Tibial nerve (tissue), 4 donors: Measurements from ENCODE around the gene CTSH. TPM values are rescaled to one million over a fixed set of nuclear protein-coding genes. Genes with fewer than 3 reads are reported as not detected.

Experiments
- DNase-seq, 2 donors: peaks; one replicate each; pipeline ENCODE4 v3.0.0-alpha.2; 2019; ENCODE audit warnings: low spot score in 2 of 2
- H3K27ac ChIP-seq, 4 donors: fragments of 200-600 bp; sonication (generic) in 3 of 4; one replicate each; pipeline ENCODE4 v1.5.1; 2017 to 2019; ENCODE audit warnings: mild to moderate bottlenecking in 1 of 4
- H3K27me3 ChIP-seq, 2 donors: fragments of 200-600 bp; sonication (generic) in 1 of 2; one replicate each; pipeline versions ENCODE4 v1.5.1 to v1.6.0; 2017 to 2019
- H3K36me3 ChIP-seq, 3 donors: fragments of 200-600 bp; sonication (generic); one replicate each; pipeline ENCODE4 v1.5.1; 2018 to 2019
- H3K4me1 ChIP-seq, 4 donors: fragments of 200-600 bp; sonication (generic) in 3 of 4; one replicate each; pipeline ENCODE4 v1.5.1; 2017 to 2019
- H3K4me3 ChIP-seq, 4 donors: fragments of 200-600 bp; sonication (generic) in 3 of 4; one replicate each; pipeline ENCODE4 v1.5.1; 2017 to 2019; ENCODE audit warnings: mild to moderate bottlenecking in 1 of 4, moderate library complexity in 1 of 4
- H3K9me3 ChIP-seq, 4 donors: fragments of 200-600 bp; sonication (generic) in 3 of 4; one replicate each; pipeline ENCODE4 v1.5.1; 2017 to 2019
- CTCF ChIP-seq, 5 experiments: fragments of 200-600 bp in 3 of 5; fragments of 450-650 bp in 2 of 5; sonication (generic) in 3 of 5; IDR thresholded peaks; one replicate each; pipeline ENCODE4 v1.5.1; 2016 to 2019; ENCODE audit warnings: antibody characterized with exemption in 5 of 5, mild to moderate bottlenecking in 3 of 5, moderate library complexity in 2 of 5
- EP300 ChIP-seq, 2 donors: sonication (generic); formaldehyde crosslinking; IDR thresholded peaks; one replicate each; pipeline ENCODE4 v1.6.1; 2017; ENCODE audit warnings: antibody characterized with exemption in 2 of 2, mild to moderate bottlenecking in 1 of 2
- POLR2A ChIP-seq, 2 donors: fragments of 450-650 bp; IDR thresholded peaks; one replicate each; pipeline ENCODE4 v1.6.1; 2017; ENCODE audit warnings: antibody characterized with exemption in 2 of 2, mild to moderate bottlenecking in 2 of 2, moderate library complexity in 2 of 2
- WGBS, 2 donors: methylation state at CpG; one replicate each; pipeline ENCODE4 v1.1.5; 2018; 5-methylcytosine and 5-hydroxymethylcytosine counted together
- total RNA-seq, 4 donors: library from RNA; depleted of rRNA; stranded (reverse); fragments of >200 nt; gene quantifications; one replicate each; pipeline ENCODE4 v1.1.0, GENCODE V29; 2016

CTSH gene
- total RNA-seq, 4 donors from 2014 or later, result 73.8 to 333 (median 239) TPM

GRCh38 chr15:78933187-78933822 lies 11.5 kb downstream of the CTSH start:
- Histone ChIP-seq H3K27ac (peak overlapping the region in 2 of 4 donors; percentile 4 to 80), H3K4me3 (no peak overlapping the region), H3K36me3 (peaks cover 0 to 18% (median 10%) of the 10 kb centered on the region in 3 donors), H3K9me3 (no peaks in the 10 kb centered on the region), H3K27me3 (no peaks in the 10 kb centered on the region), H3K4me1 (peaks cover 0 to 70% (median 24%) of the 10 kb centered on the region in 4 donors)
- TF ChIP-seq CTCF (IDR thresholded peaks at IDR 0.05) (no peak), EP300 (IDR thresholded peaks at IDR 0.05) (no peak), POLR2A (IDR thresholded peaks at IDR 0.05) (no peak)
- DNase-seq, result no peak
- WGBS, 2 donors, result 61 to 72% methylated on average over 12 of the region's 12 CpGs

GRCh38 chr15:78932258-78932808 lies 12.5 kb downstream of the CTSH start:
- WGBS, 2 donors, result 58 to 83% methylated on average over 13 of the region's 13 CpGs

GRCh38 chr15:78931439-78932257 lies 13.2 kb downstream of the CTSH start:
- DNase-seq, result no peak
- H3K27ac ChIP-seq, result peak overlapping the region in 1 of 4 donors; percentile 66
- H3K36me3 ChIP-seq, result peaks cover 0 to 33% (median 10%) of the 10 kb centered on the region in 3 donors
- peaks cover 0 to 53% (median 12%) of the 10 kb centered on the region in 4 donors for H3K4me1 ChIP-seq
- 75 to 79% methylated on average over 16 to 17 of the region's 21 CpGs for WGBS, 2 donors
- no peaks in the 10 kb centered on the region for H3K27me3 ChIP-seq
- TF ChIP-seq EP300 (IDR thresholded peaks at IDR 0.05), result no peak
- TF ChIP-seq CTCF (IDR thresholded peaks at IDR 0.05), result no peak
- TF ChIP-seq POLR2A (IDR thresholded peaks at IDR 0.05), result no peak
- H3K4me3 ChIP-seq, result no peak overlapping the region
- H3K9me3 ChIP-seq, result no peaks in the 10 kb centered on the region

More at GRCh38 chr15:78932258-78932808, 12.5 kb downstream of the CTSH start:
- peaks cover 0 to 60% (median 15%) of the 10 kb centered on the region in 4 donors for H3K4me1 ChIP-seq
- H3K9me3 ChIP-seq, result no peaks in the 10 kb centered on the region
- H3K4me3 ChIP-seq, result no peak overlapping the region
- peaks cover 0 to 26% (median 10%) of the 10 kb centered on the region in 3 donors for H3K36me3 ChIP-seq
- DNase-seq, result no peak
- peak overlapping the region in 2 of 4 donors; percentile 12 to 66 for H3K27ac ChIP-seq
- TF ChIP-seq EP300 (IDR thresholded peaks at IDR 0.05), result no peak
- TF ChIP-seq CTCF (IDR thresholded peaks at IDR 0.05), result no peak
- TF ChIP-seq POLR2A (IDR thresholded peaks at IDR 0.05), result no peak
- H3K27me3 ChIP-seq, result no peaks in the 10 kb centered on the region

GRCh38 chr15:78930577-78931388 lies 14.1 kb downstream of the CTSH start:
- Histone ChIP-seq H3K27ac (peak overlapping the region in 1 of 4 donors; percentile 66), H3K36me3 (peaks cover 0 to 42% (median 10%) of the 10 kb centered on the region in 3 donors), H3K4me3 (no peak overlapping the region), H3K9me3 (no peaks in the 10 kb centered on the region), H3K27me3 (no peaks in the 10 kb centered on the region), H3K4me1 (peaks cover 0 to 48% (median 11%) of the 10 kb centered on the region in 4 donors)
- TF ChIP-seq EP300 (IDR thresholded peaks at IDR 0.05), result peak in 1 of 2 donors; percentile 7
- TF ChIP-seq CTCF (IDR thresholded peaks at IDR 0.05), result no peak
- no peak for TF ChIP-seq POLR2A (IDR thresholded peaks at IDR 0.05)
- WGBS, 2 donors, result 64 to 66% methylated on average over 11 of the region's 11 CpGs
- DNase-seq, result no peak
